Jurkat, Clone E6-1 (cell line): Measurements from ENCODE around the gene CCDC198. TPM values are rescaled to one million over a fixed set of nuclear protein-coding genes. Genes with fewer than 3 reads are reported as not detected.

Source experiments
- DNase-seq: peaks from one replicate; pipeline ENCODE4 v3.0.0-alpha.2; 2011; ENCODE audit warnings: low read depth, low spot score
- H3K4me3 ChIP-seq: 2 replicates; pipeline ENCODE4 v1.5.1; 2011; ENCODE audit warnings: mild to moderate bottlenecking, low read length, control low read depth, moderate library complexity
- polyA plus RNA-seq: library from polyadenylated mRNA; unstranded; fragments of >200 nt; gene quantifications from one replicate; pipeline ENCODE4 v1.2.1, GENCODE V29; 2012; ENCODE audit warnings: missing spikeins; ENCODE audit not compliant: insufficient read length, insufficient read depth

CCDC198 gene, protein sequence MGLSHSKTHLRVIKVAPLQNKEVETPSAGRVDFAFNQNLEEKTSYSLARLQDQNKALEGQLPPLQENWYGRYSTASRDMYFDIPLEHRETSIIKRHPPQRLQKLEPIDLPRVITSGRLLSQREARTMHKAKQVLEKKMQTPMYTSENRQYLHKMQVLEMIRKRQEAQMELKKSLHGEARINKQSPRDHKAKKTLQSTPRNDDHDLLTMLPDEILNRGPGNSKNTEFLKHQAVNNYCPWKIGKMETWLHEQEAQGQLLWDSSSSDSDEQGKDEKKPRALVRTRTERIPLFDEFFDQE
- polyA plus RNA-seq, result not detected

DNA sequence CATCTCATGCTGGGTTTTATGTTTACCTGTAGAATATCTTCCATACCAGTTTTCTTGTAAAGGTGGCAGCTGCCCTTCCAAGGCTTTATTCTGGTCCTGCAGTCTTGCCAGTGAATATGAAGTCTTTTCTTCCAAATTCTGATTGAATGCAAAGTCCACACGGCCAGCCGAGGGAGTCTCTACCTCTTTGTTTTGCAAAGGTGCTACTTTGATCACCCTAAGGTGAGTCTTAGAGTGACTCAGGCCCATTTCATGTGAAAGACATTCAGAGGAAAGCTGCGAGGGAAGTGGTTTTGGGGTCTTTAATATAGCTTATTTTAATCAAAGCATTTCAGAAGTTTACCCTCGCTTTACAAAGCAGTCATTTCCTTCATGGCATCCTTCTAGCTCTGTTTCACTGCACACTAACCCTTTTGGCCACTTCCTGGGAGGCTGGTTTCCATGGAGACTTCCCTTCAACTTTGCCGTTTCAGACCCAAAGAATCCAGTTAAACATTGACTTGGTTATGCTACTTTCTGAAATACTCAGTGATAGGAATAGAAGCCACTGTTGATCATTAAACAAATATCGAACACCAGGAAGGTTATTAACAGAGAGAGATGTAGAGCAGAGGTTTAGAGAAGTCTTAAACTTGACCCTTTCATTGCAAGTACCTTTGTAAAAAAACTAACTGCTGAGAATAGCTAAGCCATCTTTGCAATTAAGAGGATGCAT is at the start of gene CCDC198:
CCDC198 (minus strand) TSS at position 391 of the 715 bp plus-strand sequence; CDS start at position 249, 142 bp downstream.
- DNase-seq, result peak; percentile 84

DNA sequence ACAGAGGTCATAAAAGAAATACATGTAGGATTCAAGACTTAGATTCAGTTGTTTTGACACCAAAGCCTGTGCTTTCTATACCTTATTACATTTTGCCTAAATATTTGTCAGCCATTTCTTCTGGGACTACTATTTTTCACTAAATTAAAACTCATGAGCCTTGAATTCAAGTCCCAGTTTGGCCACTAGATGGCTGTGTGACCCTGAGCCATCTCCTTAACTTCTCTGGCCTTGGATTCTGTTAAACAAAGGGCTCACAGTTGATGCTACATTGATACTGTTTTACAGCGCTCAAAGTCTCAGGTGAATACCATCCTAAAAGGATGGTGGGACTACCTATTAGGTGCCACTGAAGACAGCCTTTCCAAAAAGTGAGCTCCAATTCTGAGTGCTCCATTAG is 39.6 kb upstream of the CCDC198 start:
- DNase-seq, result peak; percentile 46
- H3K4me3 ChIP-seq, result no peak overlapping the region

More for the DNA sequence above, at the start of gene CCDC198:
- peak within 1 kb of the TSS; percentile 8; the same call in 1 of the 2 replicates for H3K4me3 ChIP-seq

DNA sequence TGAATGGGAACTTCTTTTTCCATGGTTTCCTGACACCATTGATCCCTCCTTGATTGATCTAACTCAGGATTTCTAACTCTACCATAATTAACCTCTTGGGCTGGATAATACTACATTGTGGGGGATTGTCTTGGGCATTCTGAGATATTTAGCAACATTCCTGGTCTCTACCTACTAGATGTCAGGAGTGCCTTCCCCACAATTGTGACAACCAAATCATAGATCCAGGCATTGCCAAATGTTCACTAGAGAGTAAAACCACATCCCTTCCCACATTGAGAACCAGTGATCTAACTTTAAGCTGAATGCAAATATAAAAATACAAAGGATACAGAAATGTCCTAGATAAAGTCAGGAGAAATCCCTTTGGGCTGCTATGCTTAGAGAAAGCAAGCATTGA is 36.9 kb upstream of the CCDC198 start:
- no peak for DNase-seq
- no peak overlapping the region for H3K4me3 ChIP-seq

DNA sequence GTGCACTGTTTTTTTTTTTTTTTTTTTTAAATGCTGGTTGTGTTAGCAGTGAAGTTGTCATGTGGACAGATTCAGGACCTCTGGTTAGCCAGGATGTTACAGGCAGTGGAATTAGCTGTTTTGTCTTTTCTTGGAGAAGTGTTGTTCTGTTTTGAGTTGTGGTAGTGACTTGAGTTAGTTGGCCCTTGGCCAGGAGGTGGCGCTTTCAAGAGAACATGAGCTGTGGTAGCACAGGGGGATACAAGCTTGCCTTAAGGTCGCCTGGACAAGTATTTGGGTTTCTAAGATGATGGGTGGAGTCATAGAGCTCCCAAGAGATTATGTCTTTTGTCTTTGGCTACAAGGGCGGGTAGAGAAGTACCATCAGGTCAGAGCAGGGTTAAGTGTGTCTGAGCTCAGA is 33.3 kb upstream of the CCDC198 start:
- H3K4me3 ChIP-seq, result no peak overlapping the region
- DNase-seq, result peak; percentile 32

DNA sequence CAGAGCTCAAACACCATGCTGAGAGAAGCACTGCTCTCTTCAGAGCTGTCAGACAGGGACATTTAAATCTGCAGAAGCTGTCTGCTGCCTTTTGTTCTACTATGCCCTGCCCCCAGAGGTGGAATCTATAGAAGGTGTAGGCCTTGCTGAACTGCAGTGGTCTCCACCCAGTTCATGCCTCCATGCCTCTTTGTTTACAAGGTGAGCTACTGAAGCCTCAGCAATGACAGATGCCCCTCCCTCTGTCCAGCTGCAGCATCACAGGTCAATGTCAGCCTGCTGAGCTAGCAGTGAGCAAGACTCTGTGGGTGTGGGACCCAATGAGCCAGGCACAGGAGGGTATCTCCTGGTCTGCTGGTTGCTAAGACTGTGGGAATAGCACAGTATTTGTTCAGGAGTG is 25.4 kb upstream of the CCDC198 start:
- no peak overlapping the region for H3K4me3 ChIP-seq
- DNase-seq, result no peak

DNA sequence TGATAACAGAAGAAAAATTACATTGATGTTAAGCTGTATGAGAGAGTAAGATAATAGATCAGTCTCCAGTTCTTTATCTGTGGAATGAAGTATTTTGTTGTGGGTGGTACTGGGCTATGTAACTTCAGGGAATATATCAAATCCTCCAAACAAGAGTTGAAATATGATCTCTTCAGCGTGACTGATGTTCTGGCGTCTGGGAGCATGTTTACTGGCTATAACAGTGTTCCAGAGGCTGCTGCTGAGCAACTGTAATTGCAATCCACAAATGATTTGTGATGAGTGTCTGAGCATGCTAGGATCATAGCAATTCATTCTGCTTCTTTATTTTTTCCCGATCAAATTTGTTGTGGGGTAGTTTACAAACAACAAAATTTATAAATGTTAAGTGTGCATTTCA is 18.6 kb upstream of the CCDC198 start:
- no peak for DNase-seq

DNA sequence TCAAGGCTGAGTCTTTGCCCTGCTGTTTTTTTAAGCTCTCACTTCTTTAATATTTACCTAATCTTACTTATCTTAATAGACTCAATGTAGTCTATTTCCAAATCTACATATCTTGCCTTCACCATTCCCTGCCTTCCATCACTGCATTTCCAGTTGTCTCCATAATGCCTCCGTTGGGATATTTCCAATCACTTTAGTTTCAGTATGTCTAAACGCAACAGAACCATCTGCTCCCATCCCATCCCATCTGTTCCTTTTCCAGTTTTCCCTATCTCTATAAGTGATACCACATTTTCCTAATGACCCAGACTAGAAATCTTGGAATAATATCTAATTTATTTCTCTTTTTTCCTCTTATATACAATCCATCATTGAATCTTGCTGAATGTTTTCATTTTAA is 15.1 kb upstream of the CCDC198 start:
- no peak for DNase-seq
- H3K4me3 ChIP-seq, result no peak overlapping the region

More for the DNA sequence above, 18.6 kb upstream of the CCDC198 start:
- H3K4me3 ChIP-seq, result no peak overlapping the region

DNA sequence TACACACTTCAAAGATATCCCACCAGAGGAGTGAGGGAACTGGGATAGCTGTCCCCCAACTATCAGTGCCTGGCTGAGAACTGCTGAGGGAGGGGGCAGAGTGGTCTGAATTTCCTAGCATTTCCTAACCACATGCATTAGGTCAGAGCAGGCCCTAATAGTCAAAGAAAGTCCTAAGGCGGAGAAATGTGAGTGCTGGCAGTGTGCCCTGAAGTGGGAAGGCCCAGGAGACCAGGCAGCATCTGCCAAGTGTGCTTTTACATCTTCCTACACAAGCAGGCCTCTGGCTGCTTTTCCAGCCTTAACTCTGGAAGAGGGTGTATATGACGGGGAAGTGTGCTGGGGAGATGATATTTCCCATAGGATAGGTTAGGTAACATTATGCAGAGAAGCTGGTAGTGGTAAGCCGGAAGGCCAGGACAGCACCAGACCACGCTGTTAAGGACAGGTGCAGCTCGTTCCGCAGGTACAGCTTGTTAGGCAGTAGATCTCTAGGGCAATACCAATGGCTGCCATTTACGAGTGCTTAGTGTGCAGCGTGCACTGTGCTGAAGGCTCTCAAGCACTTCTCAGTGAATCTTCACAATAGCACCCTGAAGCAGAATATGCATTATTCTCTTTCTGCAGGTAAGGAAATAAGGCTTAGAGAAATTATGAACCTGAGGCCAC is 9.1 kb upstream of the CCDC198 start:
- DNase-seq, result no peak
- no peak overlapping the region for H3K4me3 ChIP-seq

DNA sequence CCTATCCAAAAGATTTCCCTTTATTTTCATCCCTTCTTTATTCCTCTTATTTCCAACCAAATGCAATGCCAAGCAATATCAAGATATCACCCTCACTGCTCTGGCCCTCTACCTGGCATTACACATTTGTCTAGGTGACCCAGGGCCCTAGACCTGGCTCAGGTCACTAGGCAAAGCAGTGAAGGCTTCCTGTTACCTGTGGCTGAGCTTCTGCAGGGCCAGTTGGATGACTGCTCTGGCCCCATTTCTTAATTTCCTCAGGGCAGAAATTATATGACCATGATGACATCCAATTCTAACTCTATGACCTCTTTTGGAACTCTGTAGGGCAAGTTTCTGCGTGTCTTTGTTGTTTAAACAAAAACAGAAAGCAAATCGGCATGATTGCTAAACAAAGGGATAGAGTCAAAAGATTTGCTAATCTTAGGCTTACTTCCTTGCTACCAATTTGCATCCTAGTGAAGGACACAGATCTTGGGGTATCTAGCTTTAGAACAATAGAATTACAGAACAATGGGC is 7.4 kb upstream of the CCDC198 start:
- no peak for DNase-seq
- H3K4me3 ChIP-seq, result no peak overlapping the region

DNA sequence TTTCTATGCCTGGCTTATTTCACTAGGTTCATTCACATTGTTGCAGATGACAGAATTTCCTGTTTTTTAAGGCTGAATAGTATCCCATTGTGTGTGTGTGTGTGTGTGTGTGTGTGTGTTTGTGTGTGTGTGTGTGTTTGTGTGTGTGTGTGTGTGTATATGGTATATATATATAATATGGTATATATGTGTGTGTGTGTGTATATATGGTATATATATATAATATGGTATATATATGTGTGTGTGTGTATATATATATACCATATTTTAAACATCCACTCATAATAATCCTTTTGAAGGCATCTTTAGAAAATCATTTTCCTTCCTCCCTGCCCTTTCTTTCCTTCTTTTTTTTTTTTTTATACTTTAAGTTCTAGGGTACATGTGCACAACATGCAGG is 5.0 kb upstream of the CCDC198 start:
- no peak for DNase-seq
- H3K4me3 ChIP-seq, result no peak overlapping the region

DNA sequence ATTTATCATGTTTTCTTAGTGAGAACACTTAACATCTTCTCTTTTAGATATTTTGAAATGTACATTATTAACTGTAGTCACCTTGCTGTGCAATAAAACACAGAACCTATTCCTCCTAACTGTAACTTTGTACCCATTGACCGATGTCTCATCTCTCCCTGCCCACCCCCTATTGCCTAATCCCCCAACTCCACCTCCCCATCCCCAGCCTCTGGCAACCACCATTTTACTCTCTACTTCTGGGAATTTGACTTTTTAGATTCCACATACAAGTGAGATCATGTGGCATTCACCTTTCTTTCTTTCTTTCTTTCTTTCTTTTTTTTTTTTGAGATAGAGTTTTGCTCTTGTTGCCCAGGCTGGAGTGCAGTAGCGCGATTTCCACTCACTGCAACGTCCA is 4.4 kb upstream of the CCDC198 start:
- DNase-seq, result no peak
- H3K4me3 ChIP-seq, result no peak overlapping the region

DNA sequence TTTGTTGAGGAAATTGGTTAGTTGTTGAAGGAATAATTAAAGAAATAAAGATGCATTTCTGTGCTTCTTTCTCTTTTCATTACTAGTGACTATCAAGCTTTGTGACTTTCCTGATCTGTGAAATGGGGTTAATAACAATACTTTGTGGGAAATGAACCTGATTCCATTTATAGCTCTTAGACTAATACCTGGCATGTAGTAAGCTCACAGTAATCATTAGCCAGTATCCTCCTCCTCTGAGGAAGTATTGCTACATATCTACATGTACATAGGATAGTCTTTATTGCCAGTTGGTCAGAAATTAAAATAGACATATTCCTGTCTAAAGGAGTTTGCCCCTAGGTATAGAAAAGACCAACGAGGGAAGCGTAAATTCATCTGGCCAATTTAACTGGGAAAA is 1.8 kb upstream of the CCDC198 start:
- DNase-seq, result no peak
- no peak overlapping the region for H3K4me3 ChIP-seq

DNA sequence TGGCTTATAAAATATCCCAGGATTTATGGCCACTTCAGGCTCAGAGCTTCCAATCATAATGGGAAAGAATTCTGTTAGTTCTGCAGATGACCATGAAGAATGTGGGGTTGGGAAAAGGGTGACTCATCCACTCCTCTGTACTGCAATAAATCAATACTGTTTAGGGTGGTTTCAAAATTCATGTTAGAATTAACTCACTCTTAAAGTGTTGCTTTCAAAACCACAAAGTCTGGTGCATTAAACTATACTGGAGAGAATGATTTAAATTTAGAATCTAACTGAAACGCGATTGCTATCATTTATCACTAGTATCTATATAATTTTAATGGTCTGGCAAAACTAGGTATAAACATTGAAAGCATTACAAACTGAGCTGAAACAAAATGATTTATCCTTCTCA is 798 bp downstream of the CCDC198 start:
- DNase-seq, result no peak
- H3K4me3 ChIP-seq, result no peak overlapping the region

DNA sequence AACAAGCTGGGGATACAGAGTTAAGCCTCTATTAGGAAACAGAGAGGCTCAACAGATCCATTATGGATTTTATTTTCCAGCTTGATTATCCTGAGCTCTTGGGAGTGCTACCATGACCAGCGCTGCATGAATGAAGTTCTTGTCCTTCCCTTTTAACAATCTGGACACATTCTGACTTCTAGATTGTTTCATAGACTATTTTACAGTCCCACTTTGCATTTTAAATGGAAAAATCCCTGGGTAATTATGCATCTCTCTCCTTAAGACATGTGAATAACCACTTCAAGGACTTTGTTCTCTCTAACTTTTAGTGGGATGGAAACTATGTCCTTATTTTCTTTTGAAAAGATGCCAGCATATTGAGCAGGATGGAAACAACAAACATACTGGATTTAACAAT is 2.0 kb downstream of the CCDC198 start:
- DNase-seq, result no peak
- H3K4me3 ChIP-seq, result no peak overlapping the region

DNA sequence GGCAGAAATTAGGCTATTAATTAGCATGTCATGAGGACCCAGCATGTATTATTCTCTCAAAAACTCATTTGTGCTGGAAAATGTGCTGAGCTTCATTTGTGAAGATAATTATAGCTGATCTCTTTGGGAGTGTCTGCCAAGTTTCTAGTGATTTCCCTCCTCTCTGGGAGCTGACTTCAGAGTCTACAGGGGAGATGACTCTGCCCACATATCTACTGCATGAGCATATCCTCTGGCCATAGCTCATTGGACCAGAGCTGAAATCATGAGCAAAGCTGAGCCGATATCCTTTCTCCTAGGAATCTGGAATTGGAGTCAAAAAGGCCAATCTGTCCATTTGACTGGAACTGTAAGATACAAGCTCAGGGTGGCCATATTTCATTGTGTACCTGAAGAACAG is 5.9 kb downstream of the CCDC198 start:
- H3K4me3 ChIP-seq, result no peak overlapping the region
- no peak for DNase-seq

DNA sequence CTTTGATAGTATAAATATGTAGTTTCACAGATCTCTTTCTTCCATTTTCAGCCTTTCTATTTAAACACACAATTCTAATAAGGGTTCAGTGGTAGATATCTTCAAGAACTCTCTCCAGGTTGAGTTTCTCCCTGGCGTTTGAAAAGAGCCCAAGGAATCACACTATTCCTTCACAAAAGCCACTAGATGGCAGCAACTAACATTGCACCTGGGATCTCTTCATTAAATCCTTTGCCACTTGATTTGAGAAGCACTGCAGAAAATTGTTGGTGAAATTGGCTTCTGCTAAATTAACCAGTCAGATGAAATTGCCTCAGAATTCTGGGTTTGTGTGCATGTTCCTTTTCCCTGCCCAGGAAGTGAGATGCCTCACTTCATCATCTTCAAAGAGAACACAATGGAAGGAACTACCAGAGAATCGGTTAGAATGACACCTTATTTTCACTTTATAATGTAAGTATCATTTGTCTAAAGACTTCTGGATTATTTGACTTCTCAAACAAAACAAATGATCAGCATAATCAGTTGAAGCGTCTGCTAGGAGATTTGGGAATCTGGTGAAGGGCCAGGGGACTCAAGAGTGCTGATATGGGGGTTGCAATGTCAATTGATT is 6.8 kb downstream of the CCDC198 start:
- no peak overlapping the region for H3K4me3 ChIP-seq
- peak; percentile 52 for DNase-seq

DNA sequence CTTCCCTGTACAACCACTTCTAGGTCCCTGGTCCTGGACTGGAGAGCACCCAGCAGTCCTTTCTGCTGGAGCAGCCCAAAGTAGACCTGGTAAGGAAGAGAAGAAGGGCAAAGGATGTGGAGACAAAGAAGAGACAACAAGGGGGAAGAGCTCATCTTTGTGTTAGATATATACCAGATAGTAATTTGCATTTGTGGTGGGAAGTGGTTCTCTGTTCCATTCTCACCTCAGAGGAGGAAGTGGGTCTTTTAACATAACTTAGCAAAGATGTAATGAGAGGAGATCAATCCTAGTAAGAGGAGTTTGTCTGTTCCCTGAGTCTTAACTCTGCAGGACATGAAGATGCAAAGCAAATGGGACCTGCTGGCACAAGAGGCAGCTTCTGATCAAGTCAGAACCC is 8.0 kb downstream of the CCDC198 start:
- peak; percentile 89 for DNase-seq
- no peak overlapping the region for H3K4me3 ChIP-seq

DNA sequence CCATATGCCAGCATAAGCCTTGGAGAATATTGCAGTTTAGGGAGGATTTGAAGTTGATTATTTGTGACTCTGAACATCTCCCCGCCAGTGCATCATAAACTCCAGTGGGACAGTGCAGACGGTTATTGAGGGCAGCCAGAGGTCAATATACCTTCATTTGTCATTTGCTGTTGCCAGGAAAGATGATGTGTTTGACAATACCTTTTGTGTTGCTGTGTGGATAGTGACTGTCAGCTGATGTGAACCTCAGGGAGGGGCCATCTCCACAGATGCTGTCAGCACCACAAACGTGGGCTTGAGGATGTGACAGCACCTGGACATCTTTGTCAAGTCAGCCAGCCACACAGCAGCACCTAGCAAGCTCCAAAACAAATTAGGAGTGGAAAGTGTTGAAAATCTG is 11.5 kb downstream of the CCDC198 start:
- DNase-seq, result no peak
- H3K4me3 ChIP-seq, result no peak overlapping the region

DNA sequence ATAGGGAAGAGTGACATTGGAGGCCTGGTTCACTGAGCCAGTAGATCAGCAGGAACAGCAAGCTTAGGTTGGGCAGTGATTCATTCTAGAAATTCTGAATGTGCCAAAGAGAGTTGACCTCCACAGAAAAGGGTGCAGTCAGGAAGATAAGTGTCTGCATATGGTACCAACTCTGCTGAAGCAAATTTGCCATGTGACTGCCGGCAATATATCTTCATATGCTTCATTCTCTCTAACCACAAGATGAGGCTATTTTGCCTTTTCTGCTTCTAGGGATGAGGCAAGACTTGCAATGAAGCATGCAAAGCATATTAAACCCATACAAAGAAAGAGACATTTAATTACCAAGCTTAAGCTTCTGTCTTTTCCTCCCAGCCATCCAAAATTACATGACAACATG is 13.6 kb downstream of the CCDC198 start:
- no peak overlapping the region for H3K4me3 ChIP-seq
- no peak for DNase-seq

DNA sequence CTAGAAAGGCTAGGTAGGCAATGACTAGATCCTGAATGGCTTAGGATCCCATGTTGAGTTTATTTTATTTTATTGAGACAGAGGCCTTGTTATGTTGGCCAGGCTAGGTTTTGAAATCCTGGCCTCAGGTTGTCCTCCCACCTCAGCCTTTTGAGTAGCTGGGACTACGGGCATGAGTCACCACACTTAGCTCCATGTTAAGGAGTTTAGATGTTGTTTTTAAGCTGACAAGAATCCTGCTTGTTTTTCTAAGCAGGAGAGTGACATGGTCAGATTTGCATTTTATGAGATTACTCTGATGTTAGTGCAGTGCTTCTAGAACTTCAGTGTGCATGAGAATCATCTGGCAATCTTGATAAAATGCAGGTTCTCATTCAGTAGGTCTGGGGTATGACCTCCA is 14.5 kb downstream of the CCDC198 start:
- DNase-seq, result no peak

More for the DNA sequence above, 14.5 kb downstream of the CCDC198 start:
- H3K4me3 ChIP-seq, result no peak overlapping the region
